GM12873 (cell line): ENCODE results near the gene PKN3.

Experiments
- TF ChIP-seq, protein P1 (sequence below): IDR thresholded peaks from 2 replicates; pipeline ENCODE4 v1.5.1; 2012; ENCODE audit warnings: low read depth, mild to moderate bottlenecking, moderate library complexity, low read length, control low read depth; ENCODE audit not compliant: insufficient read depth; ENCODE audit errors: missing control alignments

PKN3 gene

DNA sequence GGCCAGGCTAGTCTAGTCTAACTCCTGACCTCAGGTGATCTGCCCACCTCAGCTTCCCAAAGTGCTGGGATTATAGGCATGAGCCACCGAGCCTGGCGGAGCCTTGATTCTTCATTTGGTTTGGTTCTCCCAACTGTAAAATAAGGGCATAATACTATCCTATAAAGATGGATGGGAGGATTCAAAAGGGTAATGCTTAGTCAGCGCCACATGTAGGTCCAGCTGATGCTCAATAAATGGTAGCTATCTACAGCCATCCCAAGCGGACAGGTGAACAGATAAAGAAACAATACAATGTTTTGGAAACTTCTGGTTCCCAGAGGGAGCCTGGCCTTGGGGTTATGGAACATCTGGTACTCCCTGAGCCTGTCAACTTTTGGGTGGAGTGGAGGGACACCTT is 26.9 kb upstream of the PKN3 start:
- TF ChIP-seq, protein P1, sequence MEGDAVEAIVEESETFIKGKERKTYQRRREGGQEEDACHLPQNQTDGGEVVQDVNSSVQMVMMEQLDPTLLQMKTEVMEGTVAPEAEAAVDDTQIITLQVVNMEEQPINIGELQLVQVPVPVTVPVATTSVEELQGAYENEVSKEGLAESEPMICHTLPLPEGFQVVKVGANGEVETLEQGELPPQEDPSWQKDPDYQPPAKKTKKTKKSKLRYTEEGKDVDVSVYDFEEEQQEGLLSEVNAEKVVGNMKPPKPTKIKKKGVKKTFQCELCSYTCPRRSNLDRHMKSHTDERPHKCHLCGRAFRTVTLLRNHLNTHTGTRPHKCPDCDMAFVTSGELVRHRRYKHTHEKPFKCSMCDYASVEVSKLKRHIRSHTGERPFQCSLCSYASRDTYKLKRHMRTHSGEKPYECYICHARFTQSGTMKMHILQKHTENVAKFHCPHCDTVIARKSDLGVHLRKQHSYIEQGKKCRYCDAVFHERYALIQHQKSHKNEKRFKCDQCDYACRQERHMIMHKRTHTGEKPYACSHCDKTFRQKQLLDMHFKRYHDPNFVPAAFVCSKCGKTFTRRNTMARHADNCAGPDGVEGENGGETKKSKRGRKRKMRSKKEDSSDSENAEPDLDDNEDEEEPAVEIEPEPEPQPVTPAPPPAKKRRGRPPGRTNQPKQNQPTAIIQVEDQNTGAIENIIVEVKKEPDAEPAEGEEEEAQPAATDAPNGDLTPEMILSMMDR = no peak

DNA sequence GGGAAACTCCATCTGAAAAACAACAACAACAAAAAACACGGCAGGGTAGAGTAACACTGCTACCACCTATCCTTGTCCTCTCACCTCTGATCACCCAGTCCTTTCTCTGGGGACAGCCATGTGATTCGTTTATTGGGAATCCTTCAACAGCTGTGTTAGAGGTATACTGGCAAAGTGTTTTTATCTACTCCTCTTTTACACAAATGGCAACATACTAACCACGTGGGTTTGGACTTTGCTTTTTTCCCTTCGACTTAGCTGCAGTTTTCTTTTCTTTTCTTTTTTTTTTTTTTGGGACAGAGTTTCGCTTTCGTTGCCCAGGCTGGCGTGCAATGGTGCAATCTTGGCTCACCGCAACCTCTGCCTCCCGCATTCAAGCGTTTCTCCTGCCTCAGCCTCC is 24.5 kb upstream of the PKN3 start:
- TF ChIP-seq, protein P1 = no peak

DNA sequence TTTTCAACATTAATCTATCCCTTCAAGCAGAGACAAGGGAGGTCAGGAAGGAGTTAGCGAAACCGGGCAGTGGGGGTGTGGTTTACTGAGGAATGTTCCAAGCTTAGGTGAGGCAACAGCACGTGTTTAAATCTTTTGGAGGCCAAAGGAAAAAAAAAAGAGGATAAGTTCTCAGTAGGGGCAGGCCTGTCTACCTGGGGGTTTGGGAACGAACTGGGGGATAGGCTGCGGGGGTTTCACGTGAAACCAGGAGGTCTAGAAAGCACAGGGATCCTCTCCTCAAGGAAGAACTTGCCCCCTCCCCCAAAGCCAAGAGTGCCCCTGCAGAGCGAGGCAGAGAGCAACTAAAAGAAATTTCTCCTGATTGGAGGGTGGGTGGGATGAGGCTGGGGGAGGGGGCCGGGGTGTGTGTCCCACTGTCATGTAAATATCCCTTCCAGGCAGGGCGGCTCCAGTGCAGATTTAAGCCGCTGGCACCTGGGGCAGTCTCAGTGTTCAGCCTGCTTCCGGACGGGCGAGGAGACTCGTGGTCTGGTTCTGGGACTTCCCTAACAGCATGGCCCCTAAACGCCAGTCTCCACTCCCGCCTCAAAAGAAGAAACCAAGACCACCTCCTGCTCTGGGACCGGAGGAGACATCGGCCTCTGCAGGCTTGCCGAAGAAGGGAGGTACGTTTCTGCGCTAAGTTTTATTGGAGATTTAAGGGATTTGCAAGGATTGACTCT is 18.8 kb upstream of the PKN3 start:
- TF ChIP-seq, protein P1 = no peak

DNA sequence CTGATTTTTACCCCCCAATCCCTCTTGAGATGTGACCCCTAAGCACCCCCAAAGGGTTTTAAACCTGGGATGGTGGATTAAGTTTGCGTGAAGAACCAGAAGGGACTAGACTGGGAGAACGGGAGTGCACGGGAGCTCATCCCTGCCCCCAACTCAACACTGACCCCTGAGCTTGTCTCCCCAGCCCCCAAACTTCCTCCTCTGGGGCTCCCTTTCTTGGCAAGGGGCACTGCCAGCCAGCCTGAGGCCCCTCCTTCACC is 18.3 kb upstream of the PKN3 start:
- TF ChIP-seq, protein P1 = no peak

DNA sequence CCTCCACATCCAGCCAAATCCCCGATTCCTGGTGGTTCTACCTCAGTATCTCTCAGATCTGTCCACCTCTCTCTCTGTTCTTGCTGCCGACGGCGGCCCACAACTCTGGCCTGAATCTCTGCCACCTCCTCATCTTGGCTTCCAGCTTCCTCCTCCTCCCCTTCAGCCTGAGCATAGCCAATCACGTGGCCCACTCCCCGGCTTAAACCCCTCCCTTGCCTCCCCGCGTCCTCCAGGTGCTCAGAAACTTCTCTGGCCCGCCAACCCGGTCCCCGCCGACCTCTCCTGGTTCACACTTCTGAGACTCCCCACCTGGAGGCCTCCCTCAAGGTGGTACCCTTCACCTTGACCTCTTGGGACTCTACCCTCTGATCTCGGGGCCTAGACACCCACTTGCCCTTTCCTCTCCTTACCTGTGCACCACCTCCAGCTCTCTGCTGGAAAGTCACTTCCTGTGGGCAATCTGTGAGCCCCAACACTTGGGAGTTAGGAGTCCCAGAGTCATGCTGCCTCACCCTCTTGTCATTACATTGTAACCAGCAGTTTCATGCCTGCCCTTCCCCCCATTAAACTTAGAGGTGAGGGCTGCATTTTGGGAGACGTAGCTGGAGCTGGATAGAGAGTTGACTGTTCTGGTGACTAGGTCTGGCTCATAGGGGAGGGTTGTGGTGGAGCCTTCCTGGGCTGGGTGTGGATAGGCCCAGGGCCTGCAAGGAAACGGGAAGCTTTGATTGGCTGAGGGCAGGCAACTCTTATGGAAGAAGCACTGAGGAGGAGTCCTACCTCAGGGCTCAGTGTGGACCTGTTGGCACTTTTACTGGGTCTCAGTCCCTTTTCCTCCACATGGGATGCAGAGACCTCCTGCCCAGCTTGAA is 17.7 kb upstream of the PKN3 start:
- TF ChIP-seq, protein P1 = no peak

DNA sequence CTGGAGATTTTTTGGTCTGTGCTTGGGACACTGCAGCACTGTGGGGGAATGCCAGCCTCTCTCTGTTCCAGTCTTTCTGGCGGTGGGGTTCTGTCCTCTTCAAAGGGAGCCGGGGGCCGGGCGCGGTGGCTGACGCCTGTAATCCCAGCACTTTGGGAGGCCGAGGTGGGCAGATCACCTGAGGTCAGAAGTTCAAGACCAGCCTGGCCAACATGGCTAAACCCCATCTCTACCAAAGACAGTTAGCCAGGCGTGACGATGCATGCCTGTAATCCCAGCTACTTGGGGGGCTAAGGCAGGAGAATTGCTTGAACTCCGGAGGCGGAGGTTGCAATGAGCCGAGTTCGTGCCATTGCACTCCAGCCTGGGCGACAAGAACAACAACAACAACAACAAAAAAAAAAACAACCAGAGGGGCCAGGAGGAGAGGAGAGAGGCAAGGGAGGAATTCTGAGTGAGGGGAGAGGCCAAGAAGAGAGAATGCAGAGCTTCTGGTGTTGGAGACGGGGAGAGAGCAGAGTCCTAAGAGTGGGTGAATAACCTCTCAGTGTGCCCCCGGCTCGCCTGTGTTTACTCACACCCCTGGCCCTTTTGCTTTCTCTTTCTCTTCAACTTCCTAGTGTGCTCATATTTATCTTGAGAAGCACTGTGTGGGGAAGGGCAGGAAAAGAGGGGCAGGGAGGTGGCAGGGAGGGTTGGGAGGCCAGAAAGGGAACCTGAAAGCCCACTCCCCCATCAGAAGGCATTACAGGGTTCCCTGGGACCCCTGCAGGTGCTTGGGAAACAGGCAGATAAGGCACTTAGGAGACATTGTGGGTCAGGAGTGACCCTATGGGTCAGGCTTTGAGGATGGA is 16.4 kb upstream of the PKN3 start:
- TF ChIP-seq, protein P1 = no peak

DNA sequence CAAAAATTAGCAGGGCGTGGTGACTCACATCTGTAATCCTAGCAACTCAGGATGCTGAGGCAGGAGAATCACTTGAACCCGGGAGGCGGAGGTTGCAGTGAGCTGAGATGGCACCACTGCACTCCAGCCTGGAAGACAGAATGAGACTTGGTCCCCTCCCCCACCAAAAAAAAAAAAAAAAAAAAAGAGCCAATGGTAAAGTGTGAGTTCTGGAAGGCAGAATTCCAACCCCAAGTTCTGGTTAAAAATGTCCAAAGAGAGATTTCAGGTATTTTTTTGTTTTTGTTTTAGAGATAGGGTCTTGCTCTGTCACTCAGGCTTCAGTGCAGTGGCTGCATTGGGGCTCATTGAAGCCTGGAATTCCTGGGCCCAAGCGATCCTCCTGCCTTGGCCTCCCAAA is 14.8 kb upstream of the PKN3 start:
- TF ChIP-seq, protein P1 = no peak
